Myocyte (in vitro differentiated cells): ENCODE results near the gene ADH1B. TPM values are rescaled to one million over a fixed set of nuclear protein-coding genes. Genes with fewer than 3 reads are reported as not detected.
A peak's percentile ranks its signal among the peaks of the same experiment; 100 is the strongest.
"Not testable (repeated sequence)": the region's sequence is repeated elsewhere in the genome, so short reads cannot be mapped to it uniquely, and the experiment has no call there.

ENCODE experiments used
- DNase-seq: peaks from one replicate; pipeline ENCODE4 v3.0.0-alpha.2; 2012; ENCODE audit warnings: low read depth
- total RNA-seq: library from RNA; depleted of rRNA; stranded (reverse); fragments of >200 nt; gene quantifications from 2 replicates; pipeline ENCODE4 v1.2.3, GENCODE V29; 2014

The ADH1B gene
- total RNA-seq, 1 donor from 2014 or later: not detected

DNA sequence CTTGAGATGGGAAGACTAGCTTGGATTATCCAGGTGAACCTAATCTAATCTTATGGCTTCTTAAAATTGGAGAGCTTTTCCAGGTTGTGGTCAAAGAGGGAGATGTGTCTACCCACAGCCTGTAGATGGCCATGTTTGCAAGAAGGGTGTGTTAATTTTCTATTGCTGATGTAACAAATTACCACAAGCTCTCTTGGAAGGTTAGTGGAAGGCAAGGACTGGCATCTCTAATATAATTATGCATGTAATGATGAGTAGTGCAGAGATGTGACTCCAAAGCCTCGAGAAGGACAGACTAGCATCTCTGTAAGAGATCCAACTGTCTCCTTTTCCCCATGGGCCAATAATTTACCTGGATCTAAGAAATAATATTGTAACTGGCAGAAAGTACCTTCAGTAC, 3.2 kb upstream of the ADH1B start:
- DNase-seq: no peak

- peak; percentile 16 for DNase-seq
These were observed 2.6 kb upstream of the ADH1B start for GRCh38 chr4:99323756-99324155.

DNA sequence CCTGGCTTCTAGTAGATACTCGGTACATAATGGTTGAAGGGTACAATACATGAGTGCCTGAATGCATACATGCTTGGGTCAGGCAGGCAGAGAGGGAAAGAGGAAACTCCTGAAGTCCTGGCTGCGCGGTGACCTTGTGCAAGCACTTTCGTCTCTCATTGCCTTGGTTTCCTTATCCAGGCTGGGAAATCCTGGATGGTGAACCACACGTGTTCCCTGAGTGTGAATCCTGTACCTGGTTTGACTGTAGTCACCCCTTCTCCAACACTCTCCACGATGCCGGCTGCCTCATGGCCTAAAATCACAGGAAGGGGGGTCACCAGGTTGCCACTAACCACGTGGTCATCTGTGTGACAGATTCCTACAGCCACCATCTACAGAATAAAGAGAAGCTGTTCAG, 3.4 kb downstream of the ADH1B start:
- not testable (repeated sequence) for DNase-seq

DNA sequence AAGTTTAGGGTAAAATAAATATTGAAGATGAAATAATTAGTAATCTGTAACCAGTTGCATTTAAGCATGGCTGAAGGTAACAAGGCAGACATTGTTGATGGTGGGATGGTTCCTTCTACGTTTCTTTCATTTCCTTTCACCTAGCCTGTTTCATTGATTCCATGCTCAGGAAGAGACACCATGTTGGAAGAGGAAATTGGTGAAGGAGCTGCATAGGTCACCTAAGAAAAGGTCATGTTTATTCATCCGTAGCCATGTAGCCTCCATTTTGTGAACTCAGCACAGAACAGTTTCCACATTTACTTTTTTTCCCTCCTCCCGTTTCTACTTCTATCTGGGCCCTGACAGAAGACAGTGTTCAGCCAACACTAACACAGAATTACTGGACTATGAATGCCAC, 3.8 kb downstream of the ADH1B start:
- DNase-seq: no peak

- DNase-seq: no peak
These were observed 5.4 kb downstream of the ADH1B start for GRCh38 chr4:99315839-99316238.

DNA sequence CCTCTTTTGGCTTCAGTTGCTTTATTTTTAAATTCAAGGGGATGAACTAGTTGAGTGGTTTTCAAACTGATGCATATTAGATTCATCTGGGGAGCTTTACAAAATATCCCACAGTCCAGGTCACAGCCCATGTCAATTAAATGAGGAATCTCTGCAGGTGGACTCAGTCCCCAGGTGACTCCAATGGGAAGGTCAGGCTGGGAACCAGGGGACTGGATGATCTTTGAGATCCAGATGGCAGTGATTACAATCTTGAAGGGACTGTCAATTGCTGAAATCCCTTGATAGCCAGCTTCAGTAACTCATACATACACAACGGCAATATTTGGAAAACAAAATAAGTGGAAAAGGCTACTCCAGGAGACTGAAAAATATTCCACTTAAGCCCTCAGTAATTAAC, 7.0 kb downstream of the ADH1B start:
- no peak for DNase-seq

DNA sequence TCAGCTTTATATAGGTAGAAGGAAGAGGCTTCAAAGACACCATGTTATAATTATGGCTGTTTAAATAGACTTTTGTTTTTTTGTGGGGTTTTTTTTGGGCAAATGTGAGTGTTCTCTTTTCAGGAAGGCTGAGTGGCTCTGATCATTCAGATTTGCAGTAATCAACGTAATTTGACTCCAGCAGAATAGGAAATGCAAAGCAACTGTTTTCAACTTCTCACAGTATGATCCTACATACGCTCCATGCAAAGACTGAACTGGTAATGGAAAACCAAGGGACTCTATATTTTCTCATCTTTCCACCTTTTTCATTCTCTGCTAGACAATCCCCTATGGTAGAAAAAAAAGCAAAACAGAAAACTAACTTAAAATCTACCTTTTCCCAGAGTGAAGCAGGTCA, 10.8 kb downstream of the ADH1B start:
- no peak for DNase-seq

DNA sequence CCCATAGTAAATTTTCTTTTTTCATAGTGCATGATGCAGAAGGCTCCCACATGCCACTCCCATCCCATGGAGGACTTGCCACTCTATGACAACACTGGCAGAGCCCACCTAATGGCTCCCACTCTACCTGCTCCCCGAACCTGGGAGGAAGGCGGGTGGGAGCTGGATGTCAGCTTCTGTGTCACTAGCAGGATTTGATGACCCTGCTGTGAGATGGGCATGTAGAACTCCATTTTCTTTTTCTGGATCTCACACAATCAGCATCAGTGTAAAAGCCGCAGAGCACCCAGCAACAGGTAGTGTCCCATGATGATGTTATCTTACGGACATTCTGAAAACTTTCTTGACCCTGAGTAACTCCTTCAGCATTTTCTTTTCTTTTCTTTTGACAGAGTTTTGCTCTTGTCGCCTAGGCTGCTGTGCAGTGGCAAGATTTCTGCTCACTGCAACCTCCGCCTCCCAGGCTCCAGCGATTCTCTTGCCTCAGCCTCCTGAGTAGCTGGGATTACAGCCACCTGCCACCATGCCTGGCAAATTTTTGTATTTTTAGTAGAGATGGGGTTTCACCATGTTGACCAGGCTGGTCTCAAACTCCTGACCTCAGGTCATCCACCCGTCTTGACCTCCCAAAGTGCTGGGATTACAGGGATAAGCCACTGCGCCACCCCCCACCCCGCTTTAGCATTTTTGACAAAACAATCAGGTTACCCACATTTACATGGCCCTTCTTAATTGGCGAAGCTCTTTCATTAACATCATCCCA, 15.4 kb downstream of the ADH1B start:
- no peak for DNase-seq

DNA sequence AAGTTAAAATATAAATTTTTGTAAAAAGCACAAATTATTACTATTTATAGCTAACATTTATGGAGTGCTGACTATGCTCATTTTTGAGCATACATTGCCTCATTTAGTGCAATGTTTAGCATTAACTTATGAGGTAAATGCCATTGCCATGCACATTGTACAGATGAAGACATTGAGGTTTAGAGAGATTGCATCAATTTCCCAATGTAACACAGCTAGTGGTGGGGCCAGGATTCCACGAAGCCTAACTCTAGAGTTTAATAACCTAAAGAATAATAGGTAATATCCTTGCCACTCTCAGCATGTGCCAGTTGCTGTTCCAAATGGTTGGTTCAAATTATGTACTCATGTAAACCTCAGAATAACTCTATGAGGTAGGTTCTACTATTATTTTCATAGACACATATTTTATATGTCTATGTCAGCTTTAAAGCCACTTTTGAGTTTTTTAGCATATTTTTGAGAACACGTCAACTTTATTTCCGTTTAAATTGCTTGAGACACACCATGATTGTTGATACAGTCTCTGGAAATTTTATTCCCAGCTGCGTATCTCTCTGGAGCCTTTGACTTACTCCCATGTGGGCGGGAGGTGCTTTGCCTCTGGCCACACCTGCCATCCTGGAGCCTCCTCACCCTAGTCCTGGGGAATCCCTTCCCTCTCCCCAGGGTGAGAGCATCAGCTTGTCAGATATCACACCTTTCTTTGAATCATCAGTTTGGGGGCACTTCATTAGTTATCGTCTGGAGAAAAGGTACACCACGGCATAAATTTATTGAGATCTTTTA, 19.6 kb downstream of the ADH1B start:
- no peak for DNase-seq

GRCh38 chr4:99300934-99301333, 20.3 kb downstream of the ADH1B start:
- peak; percentile 89 for DNase-seq

GRCh38 chr4:99293357-99293756, 27.8 kb downstream of the ADH1B start:
- DNase-seq: no peak

- DNase-seq: no peak
These were observed 30.1 kb downstream of the ADH1B start, which contains the start of gene ADH1A for GRCh38 chr4:99290848-99291786. TSS of gene ADH1A (minus strand) at chr4:99290985. CDS start at chr4:99290914, 71 bp downstream.

- DNase-seq: no peak
These were observed 35.8 kb downstream of the ADH1B start for GRCh38 chr4:99285387-99285786.

DNA sequence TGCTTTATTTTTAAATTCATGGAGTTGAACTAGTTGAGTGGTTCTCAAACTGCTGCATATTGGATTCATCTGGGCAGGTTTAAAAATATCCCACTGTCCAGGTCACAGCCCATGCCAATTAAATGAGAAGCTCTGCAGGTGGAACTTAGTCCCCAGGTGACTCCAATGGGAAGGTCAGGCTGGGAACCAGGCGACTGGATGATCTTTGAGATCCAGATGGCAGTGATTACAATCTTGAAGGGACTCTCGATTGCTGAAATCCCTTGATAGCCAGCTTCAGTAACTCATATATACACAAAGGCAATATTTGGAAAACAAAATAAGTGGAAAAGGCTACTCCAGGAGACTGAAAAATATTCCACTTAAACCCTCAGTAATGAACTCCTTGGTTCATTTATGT, 38.5 kb downstream of the ADH1B start:
- DNase-seq: no peak

DNA sequence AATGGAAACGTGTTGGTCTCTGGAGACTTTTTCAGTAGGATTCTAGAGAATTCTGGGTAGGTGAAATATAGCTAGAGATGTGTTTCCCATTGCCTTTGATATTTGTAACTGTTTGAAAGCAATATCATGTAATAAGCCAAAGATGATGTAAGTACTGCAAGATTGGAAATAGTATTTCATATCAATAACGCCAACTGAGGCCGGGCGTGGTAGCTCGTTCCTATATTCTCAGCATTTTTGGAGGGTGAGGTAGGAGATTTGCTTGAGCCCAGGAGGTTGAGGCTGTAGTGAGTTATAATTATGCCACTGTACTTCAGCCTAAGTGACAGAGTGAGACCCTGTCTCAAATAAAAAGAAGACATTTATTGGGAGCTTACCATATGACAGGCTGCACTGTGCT, 39.9 kb downstream of the ADH1B start:
- no peak for DNase-seq

DNA sequence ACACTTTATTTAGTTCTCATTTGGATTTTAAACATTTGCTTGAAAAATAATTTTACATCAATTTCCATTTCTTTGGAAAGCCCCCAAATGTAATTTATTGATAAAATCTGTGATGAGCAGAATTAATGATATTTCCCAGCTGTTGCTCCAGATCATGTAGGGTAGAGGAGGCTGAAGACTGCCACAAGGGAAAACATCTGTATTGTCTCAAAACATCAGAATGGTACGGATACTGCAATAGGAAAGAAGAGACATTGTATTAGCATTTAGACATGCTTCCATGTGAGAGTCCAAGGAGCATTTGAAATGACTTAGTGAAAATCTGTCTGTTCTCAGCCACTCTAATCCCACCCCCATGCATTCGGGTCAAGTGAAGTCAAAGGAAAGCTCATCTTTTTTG, 44.8 kb downstream of the ADH1B start:
- no peak for DNase-seq

DNA sequence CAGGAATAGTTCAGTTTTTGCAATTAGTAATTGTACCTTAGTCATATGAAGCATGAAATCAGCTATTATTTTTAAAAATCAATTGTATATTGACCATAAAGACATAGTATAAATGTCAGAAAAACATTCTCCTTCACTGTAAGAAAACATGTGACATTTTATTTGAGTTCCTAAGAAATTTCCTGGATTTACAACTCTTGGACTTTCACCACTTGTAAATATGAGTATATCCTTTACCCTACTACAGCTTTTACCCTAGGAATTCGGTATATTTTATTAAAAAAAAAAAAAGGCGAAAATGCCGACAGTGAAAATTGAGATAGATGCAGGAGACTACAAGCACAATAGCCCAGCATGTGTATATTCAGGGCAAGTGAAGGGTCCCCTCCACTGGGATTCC, 45.3 kb downstream of the ADH1B start:
- no peak for DNase-seq

DNA sequence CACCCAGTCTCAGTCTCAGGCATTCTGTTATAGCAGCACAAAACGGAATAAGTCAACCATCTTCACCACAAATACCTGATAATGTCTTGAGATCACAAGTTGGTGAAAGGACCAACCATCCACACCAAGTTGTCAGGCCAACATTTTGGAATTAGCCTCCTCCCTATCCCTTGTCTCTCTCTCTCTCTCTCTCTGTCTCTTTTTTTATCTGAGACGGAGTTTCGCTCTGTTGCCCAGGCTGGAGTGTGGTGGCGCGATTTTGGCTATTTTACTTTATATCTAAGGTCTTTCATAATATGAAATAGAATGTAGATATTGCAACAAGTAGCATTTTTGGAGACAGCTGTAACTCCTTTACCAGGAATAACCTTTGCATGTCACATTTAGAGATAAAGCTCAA, 46.2 kb downstream of the ADH1B start:
- DNase-seq: no peak

- DNase-seq: no peak
These were observed 47.5 kb downstream of the ADH1B start for GRCh38 chr4:99273704-99274103.

DNA sequence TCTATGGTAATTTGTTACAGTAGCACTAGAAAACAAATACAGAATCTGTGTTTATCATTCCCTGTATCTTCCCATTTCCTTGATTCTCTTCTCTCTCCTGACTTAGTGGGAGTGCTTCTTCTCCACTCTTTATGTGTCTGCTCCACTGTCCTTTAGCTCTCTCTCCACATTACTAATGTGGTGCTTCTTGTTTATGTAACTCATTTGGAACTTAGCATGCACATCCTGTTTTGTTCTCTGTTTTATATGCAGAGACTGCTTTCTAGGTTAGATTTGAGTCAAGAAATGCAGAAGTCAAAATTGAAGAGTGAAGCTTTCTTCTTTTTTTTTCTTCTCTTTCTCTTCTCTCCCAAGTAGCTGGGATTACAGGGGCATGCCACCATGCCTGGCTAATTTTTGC, 56.3 kb downstream of the ADH1B start:
- DNase-seq: no peak
